CD14-positive monocyte (primary cell): ENCODE results near the gene HMOX2. TPM values are rescaled to one million over a fixed set of nuclear protein-coding genes. Genes with fewer than 3 reads are reported as not detected.

Experiments
- DNase-seq, 3 donors: peaks; one replicate each; pipeline ENCODE4 v3.0.0-alpha.2; 2011 to 2022
- H2AFZ ChIP-seq: 2 replicates; pipeline ENCODE4 v1.6.0; 2012; ENCODE audit warnings: mild to moderate bottlenecking, low read depth, low read length, inconsistent platforms; ENCODE audit not compliant: insufficient read depth, poor library complexity, severe bottlenecking
- H3K27ac ChIP-seq, 2 donors: 1 replicate in 1 of 2; 2 replicates in 1 of 2; pipeline ENCODE4 v1.5.1; 2012 to 2013; ENCODE audit warnings: low read length in 2 of 2, control low read depth in 1 of 2, inconsistent platforms in 1 of 2, low read depth in 1 of 2, mild to moderate bottlenecking in 1 of 2
- H3K27me3 ChIP-seq, 2 donors: one replicate each; pipeline versions ENCODE4 v1.6.0 to v1.6.1; 2011 to 2013; ENCODE audit warnings: low read length in 2 of 2; ENCODE audit not compliant: control insufficient read depth in 2 of 2, insufficient read depth in 2 of 2
- H3K36me3 ChIP-seq, 2 donors: replicated peaks in 1 of 2; 1 replicate in 1 of 2; 2 replicates in 1 of 2; pipeline versions ENCODE4 v1.5.1 to v1.6.1; 2012 to 2013; ENCODE audit warnings: low read length in 2 of 2, control low read depth in 1 of 2, inconsistent platforms in 1 of 2, mild to moderate bottlenecking in 1 of 2; ENCODE audit not compliant: insufficient read depth in 2 of 2, control insufficient read depth in 1 of 2
- H3K4me1 ChIP-seq, 2 donors: 1 replicate in 1 of 2; 2 replicates in 1 of 2; pipeline versions ENCODE4 v1.5.1 to v1.6.1; 2012 to 2013; ENCODE audit warnings: low read length in 2 of 2, control low read depth in 1 of 2, inconsistent platforms in 1 of 2, mild to moderate bottlenecking in 1 of 2, moderate library complexity in 1 of 2; ENCODE audit not compliant: insufficient read depth in 2 of 2, control insufficient read depth in 1 of 2
- H3K4me2 ChIP-seq: replicated peaks from 2 replicates; pipeline ENCODE3; 2012; ENCODE audit warnings: low read length, moderate library complexity, mild to moderate bottlenecking; ENCODE audit not compliant: poor library complexity, severe bottlenecking; ENCODE audit errors: extremely low read depth
- H3K4me3 ChIP-seq, 3 experiments: fragments of 200-600 bp in 1 of 3; sonication (generic) in 1 of 3; replicated peaks in 1 of 3; 1 replicate in 2 of 3; 2 replicates in 1 of 3; pipeline ENCODE4 v1.5.1; 2011 to 2013; ENCODE audit warnings: low read length in 3 of 3, mild to moderate bottlenecking in 3 of 3, control low read depth in 2 of 3, low read depth in 2 of 3, inconsistent platforms in 1 of 3, moderate library complexity in 1 of 3
- H3K79me2 ChIP-seq: 2 replicates; pipeline ENCODE4 v1.6.0; 2012; ENCODE audit warnings: mild to moderate bottlenecking, control low read depth, inconsistent platforms, low read length, moderate library complexity; ENCODE audit not compliant: insufficient read depth
- H3K9ac ChIP-seq: 2 replicates; pipeline ENCODE4 v1.6.0; 2017; ENCODE audit warnings: low read length, mild to moderate bottlenecking; ENCODE audit not compliant: insufficient read depth, poor library complexity, severe bottlenecking
- H3K9me3 ChIP-seq, 2 donors: replicated peaks in 1 of 2; 1 replicate in 1 of 2; 2 replicates in 1 of 2; pipeline versions ENCODE4 v1.5.1 to v1.6.1; 2012 to 2013; ENCODE audit warnings: low read length in 2 of 2, control low read depth in 1 of 2; ENCODE audit not compliant: control insufficient read depth in 1 of 2, insufficient read depth in 1 of 2
- H4K20me1 ChIP-seq: 2 replicates; pipeline ENCODE4 v1.6.0; 2012; ENCODE audit warnings: mild to moderate bottlenecking, low read length, control low read depth, moderate library complexity; ENCODE audit not compliant: insufficient read depth
- H3K27ac Mint-ChIP-seq, 7 donors: one replicate each; pipeline ENCODE4 v1.8.0; 2020; ENCODE audit warnings: mild to moderate bottlenecking in 7 of 7, mixed read lengths in 7 of 7, moderate library complexity in 6 of 7, inconsistent platforms in 2 of 7
- H3K27me3 Mint-ChIP-seq, 3 donors: one replicate each; pipeline ENCODE4 v1.8.0; 2021 to 2022; ENCODE audit warnings: low read depth in 3 of 3, mild to moderate bottlenecking in 3 of 3, mixed read lengths in 3 of 3, moderate library complexity in 3 of 3, inconsistent platforms in 1 of 3
- H3K36me3 Mint-ChIP-seq, 2 donors: one replicate each; pipeline ENCODE4 v1.8.0; 2020; ENCODE audit warnings: mixed read lengths in 2 of 2, inconsistent platforms in 1 of 2, mild to moderate bottlenecking in 1 of 2
- H3K4me1 Mint-ChIP-seq: one replicate; pipeline ENCODE4 v1.8.0; 2020; ENCODE audit warnings: mild to moderate bottlenecking, mixed read lengths
- H3K4me3 Mint-ChIP-seq, 2 donors: one replicate each; pipeline ENCODE4 v1.8.0; 2020; ENCODE audit warnings: mild to moderate bottlenecking in 2 of 2, mixed read lengths in 2 of 2, moderate library complexity in 1 of 2
- H3K9me3 Mint-ChIP-seq, 7 donors: one replicate each; pipeline ENCODE4 v1.8.0; 2020 to 2022; ENCODE audit warnings: mixed read lengths in 7 of 7, mild to moderate bottlenecking in 6 of 7, moderate library complexity in 6 of 7, inconsistent platforms in 2 of 7
- WGBS: methylation state at CpG from one replicate; pipeline ENCODE4 v1.1.5; 2013; ENCODE audit warnings: missing lambda C conversion rate; ENCODE audit not compliant: insufficient coverage; 5-methylcytosine and 5-hydroxymethylcytosine counted together
- intact Hi-C, 2 donors: fragments of 100-400 bp; cut with micrococcal nuclease; formaldehyde crosslinking; loops; one replicate each; pipeline versions ENCODE4 v1.15.0 to v1.15.1; 2023
- polyA plus RNA-seq, 3 donors: library from polyadenylated mRNA; depleted of rRNA in 1 of 3; unstranded in 2 of 3; stranded (reverse) in 1 of 3; fragments of 300-500 nt in 2 of 3; fragments of >200 nt in 1 of 3; fragmentation: Illumina TruSeq in 2 of 3; gene quantifications; 1 replicate in 2 of 3; 2 replicates in 1 of 3; pipeline ENCODE4 v1.2.3, GENCODE V29; 2012 to 2021
- TF ChIP-seq, protein P1 (sequence below): fragments of 200-600 bp; IDR thresholded peaks from one replicate; pipeline ENCODE4 v1.8.0; 2022; ENCODE audit warnings: antibody characterized with exemption, mild to moderate bottlenecking

The HMOX2 gene
- polyA plus RNA-seq, 3 donors: 21.7 to 33.2 (median 25.0) TPM

DNA sequence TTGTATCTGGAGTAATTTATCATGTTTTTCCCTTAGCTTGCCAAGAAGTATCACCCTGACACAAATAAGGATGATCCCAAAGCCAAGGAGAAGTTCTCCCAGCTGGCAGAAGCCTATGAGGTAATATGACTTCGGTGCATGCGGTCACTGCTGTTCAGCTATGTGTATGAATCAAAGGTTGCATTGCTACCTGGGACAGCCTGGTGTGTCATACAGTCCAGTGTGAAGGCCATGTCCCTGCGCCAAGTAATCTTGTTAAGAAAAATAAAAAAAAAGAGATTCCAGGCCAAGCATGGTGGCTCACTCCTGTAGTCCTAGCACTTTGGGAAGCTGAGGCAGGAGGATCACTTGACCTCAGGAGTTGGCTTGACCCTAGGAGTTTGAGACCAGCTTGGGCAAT, 38.8 kb upstream of the HMOX2 start:
- no peaks in the 10 kb centered on the region for H3K27me3 ChIP-seq
- no peaks in the 10 kb centered on the region for H3K4me1 ChIP-seq
- H3K9ac ChIP-seq: no peak overlapping the region
- H4K20me1 ChIP-seq: no peaks in the 10 kb centered on the region
- Mint-ChIP-seq H3K27me3 (no peaks in the 10 kb centered on the region), H3K27ac (peak overlapping the region in 1 of 7 donors; percentile 12), H3K4me1 (no peaks in the 10 kb centered on the region), H3K36me3 (peaks cover 67 to 73% of the 10 kb centered on the region in 2 donors), H3K4me3 (no peak overlapping the region), H3K9me3 (peaks cover 0 to 1% (median 0%) of the 10 kb centered on the region in 7 donors)
- 90% methylated on average over 2 of the region's 3 CpGs for WGBS
- no peak for DNase-seq
- no peaks in the 10 kb centered on the region for H3K79me2 ChIP-seq
- no peak overlapping the region for H2AFZ ChIP-seq
- H3K27ac ChIP-seq: peak overlapping the region in 1 of 2 donors; percentile 4
- no peaks in the 10 kb centered on the region for H3K9me3 ChIP-seq
- H3K4me2 ChIP-seq: no peak overlapping the region
- TF ChIP-seq, protein P1, sequence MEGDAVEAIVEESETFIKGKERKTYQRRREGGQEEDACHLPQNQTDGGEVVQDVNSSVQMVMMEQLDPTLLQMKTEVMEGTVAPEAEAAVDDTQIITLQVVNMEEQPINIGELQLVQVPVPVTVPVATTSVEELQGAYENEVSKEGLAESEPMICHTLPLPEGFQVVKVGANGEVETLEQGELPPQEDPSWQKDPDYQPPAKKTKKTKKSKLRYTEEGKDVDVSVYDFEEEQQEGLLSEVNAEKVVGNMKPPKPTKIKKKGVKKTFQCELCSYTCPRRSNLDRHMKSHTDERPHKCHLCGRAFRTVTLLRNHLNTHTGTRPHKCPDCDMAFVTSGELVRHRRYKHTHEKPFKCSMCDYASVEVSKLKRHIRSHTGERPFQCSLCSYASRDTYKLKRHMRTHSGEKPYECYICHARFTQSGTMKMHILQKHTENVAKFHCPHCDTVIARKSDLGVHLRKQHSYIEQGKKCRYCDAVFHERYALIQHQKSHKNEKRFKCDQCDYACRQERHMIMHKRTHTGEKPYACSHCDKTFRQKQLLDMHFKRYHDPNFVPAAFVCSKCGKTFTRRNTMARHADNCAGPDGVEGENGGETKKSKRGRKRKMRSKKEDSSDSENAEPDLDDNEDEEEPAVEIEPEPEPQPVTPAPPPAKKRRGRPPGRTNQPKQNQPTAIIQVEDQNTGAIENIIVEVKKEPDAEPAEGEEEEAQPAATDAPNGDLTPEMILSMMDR: no peak
- H3K4me3 ChIP-seq: no peak overlapping the region
- H3K36me3 ChIP-seq: peaks cover 66 to 86% of the 10 kb centered on the region in 2 donors
- intact Hi-C loops: no loop called here

DNA sequence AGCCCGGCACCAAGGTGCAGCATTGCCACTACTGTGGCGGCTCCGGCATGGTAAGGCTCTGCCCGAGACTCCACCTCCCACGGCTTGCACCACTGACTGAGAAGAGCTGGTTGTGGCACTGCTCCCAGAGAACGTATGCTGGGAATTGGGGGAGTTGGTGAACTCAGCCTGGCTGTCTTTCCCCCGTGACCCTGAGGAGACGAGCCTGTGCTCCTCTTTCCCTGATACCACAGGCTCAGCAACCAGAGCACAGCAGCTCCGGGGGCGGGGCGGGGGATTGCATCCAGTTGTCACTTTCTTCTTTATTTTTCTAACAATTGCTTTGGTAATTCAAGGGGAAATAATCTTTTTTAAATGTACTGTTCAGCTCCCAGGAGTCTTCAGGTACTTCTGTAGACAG, 33.8 kb upstream of the HMOX2 start:
- TF ChIP-seq, protein P1: no peak
- WGBS: 100% methylated on average over 5 of the region's 11 CpGs
- no peak overlapping the region for H3K4me3 Mint-ChIP-seq
- H3K9ac ChIP-seq: no peak overlapping the region
- intact Hi-C loops: no loop called here
- H3K4me2 ChIP-seq: no peak overlapping the region
- H3K9me3 ChIP-seq: no peaks in the 10 kb centered on the region
- no peak overlapping the region for H3K4me3 ChIP-seq
- no peaks in the 10 kb centered on the region for H3K27me3 ChIP-seq
- no peaks in the 10 kb centered on the region for H3K79me2 ChIP-seq
- no peak overlapping the region for H3K27ac ChIP-seq
- peaks cover 80 to 96% of the 10 kb centered on the region in 2 donors for H3K36me3 Mint-ChIP-seq
- no peak for DNase-seq
- H3K9me3 Mint-ChIP-seq: peaks cover 0 to 1% (median 0%) of the 10 kb centered on the region in 7 donors
- no peaks in the 10 kb centered on the region for H3K27me3 Mint-ChIP-seq
- H3K4me1 ChIP-seq: no peaks in the 10 kb centered on the region
- no peak overlapping the region for H2AFZ ChIP-seq
- H3K27ac Mint-ChIP-seq: peak overlapping the region in 1 of 7 donors; percentile 43
- no peaks in the 10 kb centered on the region for H3K4me1 Mint-ChIP-seq
- H3K36me3 ChIP-seq: peaks cover 80 to 99% of the 10 kb centered on the region in 2 donors
- no peaks in the 10 kb centered on the region for H4K20me1 ChIP-seq
